Upper lobe of left lung (tissue), 4 donors: Measurements from ENCODE around the gene ANK3.

ENCODE experiments used
- POLR2A ChIP-seq, 4 donors: fragments of 450-650 bp; IDR thresholded peaks; one replicate each; pipeline ENCODE4 v1.5.1; 2016 to 2017; ENCODE audit warnings: antibody characterized with exemption in 4 of 4, mild to moderate bottlenecking in 2 of 4
- POLR2AphosphoS5 ChIP-seq, 2 donors: sonication (generic); formaldehyde crosslinking; IDR thresholded peaks; one replicate each; pipeline ENCODE4 v1.5.1; 2017; ENCODE audit warnings: antibody characterized with exemption in 2 of 2

- TF ChIP-seq POLR2AphosphoS5 (IDR thresholded peaks at IDR 0.05) (no peak), POLR2A (IDR thresholded peaks at IDR 0.05) (no peak)
These were observed 108.3 kb downstream of the ANK3 start for GRCh38 chr10:60281331-60281730.
